Measurements from ENCODE around the gene COG2. TPM values are rescaled to one million over a fixed set of nuclear protein-coding genes. Genes with fewer than 3 reads are reported as not detected.

Gene COG2
- total and polyA plus RNA-seq, 2 of the 8 experiments (the other 6 are each of a cell fraction or from before 2014, with no cell fraction given): 10.3 to 36.7 TPM

- TF ChIP-seq SIN3A (conservative IDR thresholded peaks at IDR 0.05 in 1 of 2, IDR thresholded peaks at IDR 0.05 in 1 of 2; ENCODE audit: low read depth in 1 of 2, low read length in 2 of 2) (no peak), EP300 (IDR thresholded peaks at IDR 0.05; ENCODE audit: borderline replicate concordance in 1 of 2, low read depth in 2 of 2, low read length in 2 of 2) (no peak), CTCF (IDR thresholded peaks at IDR 0.05; ENCODE audit: control extremely low read depth in 1 of 3, insufficient read depth in 1 of 3, low read depth in 1 of 3, low read length in 3 of 3) (no peak), SRF (IDR thresholded peaks at IDR 0.05; ENCODE audit: low read depth, low read length) (no peak), ZNF274 (IDR thresholded peaks at IDR 0.05; ENCODE audit: borderline replicate concordance, extremely low read depth, low read length) (no peak)
Measured at GRCh38 chr1:230594214-230594773, 48.0 kb upstream of the COG2 start (continued).

All from H1 (cell line).